Measurements from ENCODE around the gene FAM174B. TPM values are rescaled to one million over a fixed set of nuclear protein-coding genes. Genes with fewer than 3 reads are reported as not detected.
A peak's percentile ranks its signal among the peaks of the same experiment; 100 is the strongest.

Gene FAM174B
- total RNA-seq, 2 donors from 2014 or later, result 9.9 to 15.6 TPM

DNA sequence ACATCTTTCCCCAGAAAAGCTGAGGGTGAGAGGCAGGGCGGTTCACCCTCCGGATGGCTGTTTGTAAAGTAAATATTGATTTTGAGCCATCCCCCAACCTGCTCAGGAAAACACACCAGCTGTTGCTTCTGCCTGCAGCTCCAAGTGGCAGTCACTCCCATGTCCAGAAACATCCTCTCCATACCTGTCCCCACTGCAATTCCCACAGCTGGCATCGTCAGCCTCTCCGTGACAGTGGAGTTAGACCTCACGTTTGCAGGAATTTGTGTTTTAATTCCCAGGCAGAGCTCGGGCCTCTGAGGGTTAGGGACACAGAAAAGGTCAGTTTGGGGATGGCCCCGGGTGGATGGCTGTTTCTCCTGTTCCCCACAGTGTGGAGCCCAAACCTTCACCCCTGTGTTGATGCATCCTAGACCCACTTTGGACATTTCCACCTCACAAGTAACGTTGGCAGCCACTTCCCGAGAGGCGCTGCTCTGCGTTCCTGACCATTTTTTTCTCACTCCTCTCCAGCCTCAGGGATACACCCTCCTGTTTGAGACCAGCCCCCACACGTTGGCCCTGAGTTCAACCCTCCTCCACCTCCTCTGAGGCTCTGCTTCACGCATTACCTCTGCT, 11.8 kb upstream of the FAM174B start:
- DNase-seq, result no peak
- peak; percentile 5 to 50 for ATAC-seq
- intact Hi-C loops (cut with DNase I), result loop anchor here in 1 of 2 donors (5.0 kb wide), 1 partner anchor 50 kb away; no protein-coding TSS in a partner anchor

DNA sequence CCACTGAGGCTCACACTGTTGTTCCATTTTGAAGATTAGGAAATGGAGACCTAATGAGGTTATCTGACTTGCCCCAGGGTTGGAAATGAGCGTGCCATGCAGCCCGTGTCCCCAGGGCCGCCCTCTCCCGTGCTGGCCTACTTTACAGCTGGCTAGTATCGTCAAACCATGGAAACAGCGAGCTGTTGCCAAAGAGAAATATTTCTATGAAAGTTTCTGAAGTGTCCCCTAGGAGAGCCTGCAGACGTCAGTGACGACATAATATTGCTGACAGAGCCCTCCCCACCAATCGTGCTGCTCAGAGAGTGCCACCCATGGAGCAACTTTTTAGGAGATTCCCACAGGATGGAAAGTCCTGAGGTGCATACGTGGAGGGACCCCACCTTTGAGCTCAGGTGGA, 11.2 kb upstream of the FAM174B start:
- intact Hi-C loops (cut with DNase I), result loop anchor here in 1 of 2 donors (5.0 kb wide), 1 partner anchor 49 kb away; no protein-coding TSS in a partner anchor
- ATAC-seq (peak; percentile 78 to 90), DNase-seq (peak; percentile 54)

DNA sequence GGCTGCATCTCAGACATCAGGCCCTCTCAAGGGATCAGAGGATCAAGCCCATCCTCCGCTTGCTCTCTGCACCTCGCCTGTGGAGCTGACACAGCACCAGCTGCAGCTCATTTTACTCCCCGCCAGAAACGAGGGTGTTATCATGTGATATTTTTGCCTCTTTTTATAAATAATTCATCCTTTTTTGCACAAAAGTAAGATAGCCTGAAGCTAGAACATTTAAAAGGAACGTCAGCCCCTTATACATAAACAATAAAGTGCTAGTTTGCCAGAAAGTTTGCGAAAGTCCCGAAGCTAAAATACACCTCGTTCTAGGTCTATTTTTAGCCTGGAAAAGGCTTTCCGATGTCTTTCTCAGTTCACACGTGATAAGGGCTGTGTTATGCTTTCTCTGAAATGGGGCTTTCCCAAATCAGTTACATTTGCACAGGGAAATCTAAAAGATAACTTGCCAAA, 9.6 kb upstream of the FAM174B start:
- intact Hi-C loops (cut with DNase I), result loop anchor here in 1 of 2 donors (5.0 kb wide), 1 partner anchor 48 kb away; no protein-coding TSS in a partner anchor
- ATAC-seq (peak; percentile 56), DNase-seq (no peak)

DNA sequence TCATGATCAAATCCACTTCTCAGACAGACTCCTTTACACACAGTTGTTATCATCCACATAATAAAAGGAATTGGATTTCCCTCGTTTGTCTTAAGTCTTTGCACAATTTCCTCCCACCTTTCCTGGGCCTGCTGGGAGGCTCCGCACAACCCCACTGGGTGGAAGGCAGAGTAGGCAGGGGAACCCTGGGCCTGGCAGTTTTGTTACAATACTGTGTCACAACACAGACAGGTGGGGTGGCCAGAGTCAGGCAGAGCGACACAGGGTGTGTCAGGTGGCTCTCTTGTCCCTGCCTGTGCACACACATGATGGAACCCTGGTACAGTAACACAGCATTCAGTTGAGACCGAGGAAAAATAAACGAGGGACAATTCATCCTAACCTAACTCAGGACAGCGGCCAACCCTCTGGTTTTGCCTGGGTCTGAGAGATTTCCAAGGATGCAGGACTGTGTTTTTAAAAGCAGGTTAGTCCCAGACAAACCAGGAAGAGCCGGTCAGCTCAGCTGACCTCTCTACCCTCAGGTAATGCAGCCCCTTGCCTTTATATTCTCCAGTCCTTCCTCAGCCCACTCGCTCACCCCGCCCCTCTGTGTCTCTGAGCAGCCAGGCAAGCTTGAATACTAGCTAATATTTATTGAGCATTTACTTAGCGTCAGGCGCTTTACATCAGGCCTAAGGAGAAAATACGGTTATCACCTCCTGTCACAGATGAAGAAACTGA, 8.8 kb upstream of the FAM174B start:
- DNase-seq (no peak), ATAC-seq (no peak)
- intact Hi-C loops (cut with DNase I), result no loop called here

DNA sequence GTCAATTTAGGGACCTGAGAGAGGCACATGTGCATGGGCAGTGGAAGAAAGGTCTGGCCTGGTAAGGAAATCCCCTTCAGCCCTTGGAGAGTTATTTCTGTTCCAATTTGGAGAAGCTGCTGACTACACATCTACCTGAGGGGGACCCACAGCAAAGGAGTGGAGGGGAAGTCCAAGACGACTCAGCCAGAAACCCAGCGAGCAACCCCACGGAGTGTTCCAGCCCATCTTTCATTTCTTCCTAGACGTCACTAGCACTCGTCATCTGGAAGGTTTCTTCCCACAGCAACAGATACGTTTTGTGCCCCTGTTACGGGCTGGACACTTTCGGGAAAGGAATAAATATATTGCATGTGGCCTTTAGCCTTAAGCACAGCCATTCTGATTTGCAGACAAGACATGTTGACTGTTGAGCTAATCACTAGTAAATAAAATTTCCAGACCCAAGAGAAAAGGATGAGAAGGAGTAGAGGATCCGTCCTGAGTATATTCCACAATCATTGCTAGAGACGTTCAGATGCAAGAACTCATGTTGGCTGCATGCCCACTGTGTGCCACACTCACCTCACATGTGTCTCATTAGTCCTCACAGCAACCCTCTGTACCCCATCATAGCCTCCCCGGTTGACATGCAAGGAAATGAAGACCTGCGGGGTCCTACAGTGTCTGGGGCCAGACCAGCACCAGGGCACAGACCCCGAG, 7.8 kb upstream of the FAM174B start:
- DNase-seq (no peak), ATAC-seq (no peak)
- intact Hi-C loops (cut with DNase I), result no loop called here

DNA sequence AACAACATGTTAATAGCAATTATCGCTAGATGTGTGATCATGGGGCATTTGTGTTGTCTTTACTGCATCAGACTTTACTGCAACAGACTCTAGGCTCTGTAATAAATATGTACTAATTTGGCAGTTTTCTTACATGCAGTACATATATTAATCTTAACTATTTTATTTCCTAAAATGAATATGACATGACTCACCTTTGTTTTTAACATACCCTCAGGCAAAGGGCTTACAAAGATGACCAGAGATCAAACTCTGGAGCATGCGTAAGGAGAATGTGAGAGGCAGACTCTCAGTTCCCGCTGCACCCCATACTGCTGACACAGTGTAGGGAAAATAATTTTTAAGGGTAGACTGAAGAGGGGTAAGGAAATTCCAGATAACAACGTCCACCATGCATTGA, 7.2 kb upstream of the FAM174B start:
- no peak for DNase-seq
- intact Hi-C loops (cut with DNase I), result no loop called here
- no peak for ATAC-seq

DNA sequence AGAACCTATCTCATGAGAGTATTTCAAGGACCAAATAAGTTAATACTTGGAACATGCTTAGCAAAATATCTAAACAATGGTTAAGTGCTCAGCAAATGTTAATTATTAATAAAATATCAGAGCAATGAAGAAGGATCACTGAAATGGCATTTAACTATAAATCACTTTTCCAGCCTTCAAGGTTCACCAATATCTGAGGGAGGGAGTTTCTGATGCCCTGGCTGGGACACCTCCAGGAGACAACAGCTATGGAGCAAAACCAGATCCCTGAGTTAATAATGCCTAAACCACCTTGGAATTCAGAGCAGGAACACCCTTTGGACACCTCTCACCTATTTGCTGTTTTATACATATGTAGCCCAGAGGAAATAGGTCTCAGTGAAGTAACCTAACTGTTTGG, 6.4 kb upstream of the FAM174B start:
- ATAC-seq, result no peak

DNA sequence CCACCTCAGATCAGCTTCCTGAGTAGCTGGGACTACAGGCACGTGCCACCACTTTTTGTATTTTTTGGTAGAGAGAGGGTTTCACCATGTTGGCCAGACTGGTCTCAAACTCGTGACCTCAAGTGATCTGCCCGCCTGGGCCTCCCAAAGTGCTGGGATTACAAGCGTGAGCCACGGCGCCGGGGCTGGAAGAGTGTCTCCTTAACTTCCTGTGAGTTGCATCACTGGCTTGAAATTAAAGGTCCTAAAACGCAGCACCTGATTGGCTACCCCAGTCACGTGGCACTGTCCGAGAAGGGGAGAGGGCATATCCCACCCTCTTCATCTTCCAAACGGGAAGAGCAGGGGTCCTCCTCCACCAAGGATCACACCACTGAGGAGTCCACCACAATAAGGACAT, 5.5 kb upstream of the FAM174B start:
- ATAC-seq, result no peak
- intact Hi-C loops (cut with DNase I), result no loop called here
- DNase-seq, result no peak

More for the DNA sequence above, 6.4 kb upstream of the FAM174B start:
- intact Hi-C loops (cut with DNase I), result no loop called here
- no peak for DNase-seq

DNA sequence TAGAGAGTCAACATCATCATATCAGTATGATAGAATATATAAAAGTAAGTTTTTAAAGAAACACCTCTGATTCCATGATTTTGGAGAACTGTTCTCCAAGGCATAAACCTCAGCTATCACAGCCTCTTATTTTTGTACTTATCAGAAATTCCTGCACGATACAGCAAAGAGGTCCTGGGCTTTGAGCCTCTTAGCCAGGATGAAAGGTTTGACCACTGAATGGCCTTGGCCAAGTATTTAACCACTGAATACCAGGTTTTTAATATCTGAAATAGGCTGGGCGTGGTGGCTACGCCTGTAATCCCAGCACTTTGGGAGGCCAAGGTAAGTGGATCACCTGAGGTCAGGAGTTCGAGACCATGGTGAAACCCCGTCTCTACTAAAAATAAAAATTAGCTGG, 1.9 kb upstream of the FAM174B start:
- DNase-seq, result no peak
- no peak for ATAC-seq
- intact Hi-C loops (cut with DNase I), result no loop called here

DNA sequence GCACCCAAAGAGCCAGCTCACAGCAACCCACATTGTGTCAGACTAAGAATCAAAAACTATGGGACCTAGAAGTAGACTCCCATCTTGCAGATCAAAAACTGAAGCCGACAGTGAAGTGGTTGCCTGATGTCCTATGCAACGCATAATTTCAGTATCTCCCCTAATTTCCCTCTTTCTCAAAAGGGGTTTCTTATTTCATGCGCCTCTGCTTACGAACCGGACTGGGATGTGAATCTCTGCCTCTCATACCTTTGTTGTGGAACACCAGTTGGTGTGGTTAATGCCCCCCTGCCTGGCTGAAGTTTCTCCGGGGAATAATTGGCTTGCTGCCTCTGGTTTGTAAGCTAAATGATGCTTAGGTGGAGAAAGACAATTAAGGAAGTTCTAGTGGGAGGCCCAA, 514 bp upstream of the FAM174B start:
- intact Hi-C loops (cut with DNase I), result no loop called here
- ATAC-seq (no peak), DNase-seq (no peak)

DNA sequence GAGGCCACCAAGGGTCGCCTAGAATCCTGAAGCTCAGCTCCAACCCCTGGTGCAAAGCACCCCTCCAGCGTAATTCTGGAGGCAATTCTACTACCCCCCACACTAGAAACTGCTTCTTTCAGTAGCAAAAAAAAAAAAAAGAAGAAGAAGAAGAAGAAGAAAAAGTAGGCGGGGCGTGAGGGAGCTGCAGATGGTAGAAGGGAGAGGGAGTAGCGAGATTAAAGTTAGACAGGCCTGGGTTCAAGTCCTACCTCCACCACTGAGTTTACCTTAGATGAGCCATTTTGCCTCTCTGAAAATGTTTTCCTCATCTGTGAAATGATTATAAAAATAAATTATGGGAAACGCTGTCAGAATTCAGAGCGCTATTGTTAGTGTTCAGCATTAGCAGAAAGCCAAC, 913 bp downstream of the FAM174B start:
- intact Hi-C loops (cut with DNase I), result no loop called here
- ATAC-seq (no peak), DNase-seq (no peak)

DNA sequence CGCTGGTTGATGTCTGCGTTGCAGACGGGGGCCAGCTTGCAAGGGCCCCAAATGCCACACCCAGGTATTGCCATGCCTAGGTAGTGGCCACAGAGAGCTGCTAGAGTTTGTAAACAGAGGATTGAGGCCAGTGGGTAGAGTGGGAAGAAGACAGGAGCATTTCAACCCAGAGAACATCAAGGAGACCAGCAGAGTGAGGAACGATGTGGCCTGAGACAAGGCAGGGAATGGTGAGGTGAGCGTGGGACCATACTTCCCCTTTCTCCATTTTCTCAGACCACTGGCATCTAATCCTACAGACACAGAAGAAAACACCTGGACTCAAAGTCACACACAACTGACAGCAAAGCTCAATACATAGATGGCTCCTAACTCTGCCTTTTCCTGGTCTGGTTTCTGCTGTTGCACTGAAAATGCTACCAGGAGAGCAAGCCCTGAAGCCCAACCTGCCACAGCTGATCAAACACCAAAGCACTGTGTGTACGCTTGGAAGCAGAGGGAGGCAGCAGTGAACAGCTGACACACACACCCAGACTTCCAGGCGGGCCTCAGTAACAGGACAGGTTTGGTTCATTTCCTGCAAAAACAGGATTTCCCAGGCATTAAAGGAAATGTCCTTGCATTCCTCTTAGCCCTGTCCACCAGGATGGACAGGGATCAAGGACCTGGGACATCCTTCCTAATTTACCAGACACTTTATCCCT, 1.6 kb downstream of the FAM174B start:
- peak; percentile 46 to 61 for ATAC-seq
- intact Hi-C loops (cut with DNase I), result no loop called here
- no peak for DNase-seq

DNA sequence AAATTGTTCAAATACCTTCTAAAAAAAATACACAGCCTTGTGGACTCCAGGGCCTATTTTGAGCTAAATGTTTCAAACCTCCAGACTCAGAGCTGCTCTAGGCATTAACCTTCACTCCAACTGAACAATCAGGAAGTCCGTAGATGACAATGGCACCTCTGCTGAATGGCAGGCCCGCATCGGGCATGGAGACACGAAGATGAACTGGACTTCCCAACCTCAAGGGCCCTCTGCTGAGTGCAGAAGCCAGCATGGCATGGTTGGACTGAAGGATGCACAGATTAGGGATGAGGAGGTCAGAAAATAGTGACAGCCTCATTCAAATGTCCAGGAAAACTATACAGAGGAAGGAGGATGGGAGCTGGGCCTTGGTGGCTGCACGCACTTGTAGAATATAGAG, 2.2 kb downstream of the FAM174B start:
- intact Hi-C loops (cut with DNase I), result no loop called here
- ATAC-seq (no peak), DNase-seq (no peak)

DNA sequence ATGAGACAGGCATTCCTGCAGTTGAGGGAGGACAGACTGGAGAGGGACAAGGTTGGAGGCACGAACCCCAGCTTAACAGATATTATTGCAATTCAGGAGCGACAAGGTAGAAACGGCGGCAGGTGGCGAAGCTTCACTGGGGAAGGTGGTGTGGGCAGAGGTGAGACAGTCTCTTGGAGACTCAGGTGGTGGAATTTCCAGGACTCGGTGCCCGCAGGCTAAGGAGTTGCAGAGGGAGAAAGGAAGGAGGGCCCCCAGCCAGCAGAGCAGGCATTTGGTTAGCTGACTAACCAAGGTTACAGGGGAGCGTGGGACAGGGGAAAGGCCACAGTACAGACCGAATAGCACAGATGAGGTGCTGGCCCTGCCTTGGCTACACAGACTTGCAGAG, 3.0 kb downstream of the FAM174B start:
- no peak for DNase-seq

DNA sequence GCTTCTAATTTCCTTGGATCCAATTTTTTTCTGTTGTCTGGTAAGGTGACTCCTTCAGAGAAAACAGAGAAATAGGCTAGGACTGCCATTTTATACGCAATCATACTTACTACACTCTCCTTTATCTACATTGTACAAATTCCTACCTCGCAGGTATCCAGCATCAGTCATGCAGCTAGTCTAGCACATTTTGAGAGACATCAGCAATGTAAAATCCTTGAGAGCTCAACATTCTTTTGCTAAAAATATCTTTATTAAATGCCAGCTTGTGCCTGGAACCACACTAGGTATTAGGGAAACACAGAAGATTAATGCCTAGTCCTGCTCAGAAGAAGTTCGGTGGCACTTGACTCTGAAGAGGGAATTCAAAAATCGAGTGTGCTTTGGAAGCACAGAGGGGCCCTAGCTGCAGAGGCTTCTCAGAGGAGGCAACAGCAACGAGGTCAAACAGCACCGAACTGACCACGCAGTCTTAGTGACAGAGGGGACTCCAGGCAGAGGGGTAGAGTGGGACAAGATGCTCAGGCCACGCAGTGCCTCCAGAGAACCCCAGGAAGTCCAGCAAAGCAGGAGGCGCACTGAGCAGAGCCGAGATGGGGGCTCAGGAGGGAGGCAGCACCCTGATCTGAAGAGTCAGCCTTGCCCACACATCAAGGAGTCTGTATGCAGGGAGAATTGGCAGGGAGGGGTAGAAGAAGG, 3.5 kb downstream of the FAM174B start:
- intact Hi-C loops (cut with DNase I), result no loop called here
- no peak for DNase-seq
- ATAC-seq, result no peak

More for the DNA sequence above, 3.0 kb downstream of the FAM174B start:
- no peak for ATAC-seq
- intact Hi-C loops (cut with DNase I), result no loop called here

DNA sequence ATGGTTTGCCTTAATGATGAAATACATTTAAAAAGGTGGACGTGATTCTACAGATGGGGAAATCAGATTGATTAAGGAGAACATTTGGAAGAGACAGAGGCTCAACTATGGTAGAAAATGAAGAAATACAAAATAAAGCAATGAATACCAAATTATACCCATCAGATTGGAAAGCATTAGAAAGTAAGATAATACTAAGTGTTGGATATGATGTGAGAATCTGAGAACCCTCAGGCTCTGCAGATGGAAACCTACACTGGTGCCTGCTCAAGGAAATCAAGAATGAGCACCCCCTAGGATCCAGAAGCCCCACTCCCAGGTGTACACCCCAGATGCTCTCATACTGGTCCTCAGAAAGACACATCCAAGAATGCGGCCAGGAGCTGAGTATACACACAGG, 4.6 kb downstream of the FAM174B start:
- ATAC-seq, result no peak
- intact Hi-C loops (cut with DNase I), result no loop called here
- no peak for DNase-seq

DNA sequence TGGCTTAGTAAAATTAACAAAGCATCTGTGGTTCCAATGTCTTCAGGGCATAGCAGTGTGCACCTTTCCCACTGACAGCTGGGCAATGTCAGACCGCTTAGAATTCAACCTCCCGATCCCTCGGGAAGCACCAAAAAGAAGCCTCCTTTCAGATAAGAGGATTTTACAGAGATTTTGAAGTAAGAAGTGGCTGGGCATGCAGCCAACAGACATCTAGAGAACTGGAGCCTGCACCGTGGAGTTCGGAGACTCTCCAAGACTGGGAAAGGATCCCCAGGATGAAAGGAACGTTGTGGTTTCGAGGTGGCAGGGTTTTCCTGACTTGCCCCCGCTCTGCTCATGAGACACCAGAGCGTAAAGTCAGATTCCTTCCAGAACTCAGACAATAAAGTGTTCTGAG, 5.3 kb downstream of the FAM174B start:
- intact Hi-C loops (cut with DNase I), result no loop called here
- DNase-seq, result no peak
- ATAC-seq, result no peak

DNA sequence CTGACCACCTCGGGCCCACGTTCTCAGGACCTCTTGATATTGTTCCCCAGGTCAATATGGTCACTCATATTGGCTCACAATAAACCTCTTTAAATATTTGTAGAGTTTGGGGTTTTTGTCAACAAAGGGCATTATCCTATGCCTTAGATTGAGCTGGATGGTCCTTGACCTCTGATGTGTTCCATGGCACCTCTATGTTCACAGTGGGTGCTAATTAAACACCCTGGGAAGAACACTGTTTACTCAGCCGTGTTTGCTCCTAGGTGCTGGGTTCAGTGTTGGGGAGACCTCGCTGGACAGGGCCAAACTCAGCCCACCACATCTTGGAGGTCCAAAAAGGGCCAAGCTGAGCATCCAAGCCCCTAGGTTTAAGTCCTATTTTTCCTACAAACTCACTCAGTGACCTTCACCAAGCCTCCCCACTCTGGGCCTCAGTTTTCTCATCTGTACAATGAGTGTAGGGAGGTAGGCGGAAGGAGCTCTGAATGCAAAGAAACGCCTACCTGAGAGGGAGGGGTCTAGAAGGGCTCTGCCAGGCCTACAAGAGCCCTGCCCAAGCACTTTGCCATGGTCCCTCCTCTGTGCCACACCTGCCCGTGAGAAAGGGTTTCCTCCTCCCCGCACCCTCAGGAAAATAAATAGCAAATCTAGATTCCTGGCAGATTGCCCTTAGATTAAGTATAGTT, 7.2 kb downstream of the FAM174B start:
- intact Hi-C loops (cut with DNase I), result loop anchor here in 1 of 2 donors (10.0 kb wide), 1 partner anchor 64 kb away; no protein-coding TSS in a partner anchor
- no peak for DNase-seq
- ATAC-seq, result no peak
